Esophagus muscularis mucosa (tissue), 4 donors: ENCODE measurements around the gene GSTT4.

Experiments
- EP300 ChIP-seq: sonication (generic); formaldehyde crosslinking; IDR thresholded peaks from one replicate; pipeline ENCODE4 v1.6.1; 2017; ENCODE audit warnings: antibody characterized with exemption
- POLR2A ChIP-seq: fragments of 450-650 bp; IDR thresholded peaks from one replicate; pipeline ENCODE4 v1.6.1; 2017; ENCODE audit warnings: antibody characterized with exemption, moderate library complexity, mild to moderate bottlenecking, low read depth
- POLR2AphosphoS5 ChIP-seq, 2 donors: sonication (generic); formaldehyde crosslinking; IDR thresholded peaks; one replicate each; pipeline ENCODE4 v1.6.1; 2017; ENCODE audit warnings: antibody characterized with exemption in 2 of 2
- TF ChIP-seq, protein P1 (sequence below), 3 experiments: fragments of 200-600 bp in 2 of 3; fragments of 450-650 bp in 1 of 3; sonication (generic) in 2 of 3; IDR thresholded peaks; one replicate each; pipeline ENCODE4 v1.5.1; 2017 to 2019; ENCODE audit warnings: antibody characterized with exemption in 3 of 3, mild to moderate bottlenecking in 2 of 3, moderate library complexity in 1 of 3

DNA sequence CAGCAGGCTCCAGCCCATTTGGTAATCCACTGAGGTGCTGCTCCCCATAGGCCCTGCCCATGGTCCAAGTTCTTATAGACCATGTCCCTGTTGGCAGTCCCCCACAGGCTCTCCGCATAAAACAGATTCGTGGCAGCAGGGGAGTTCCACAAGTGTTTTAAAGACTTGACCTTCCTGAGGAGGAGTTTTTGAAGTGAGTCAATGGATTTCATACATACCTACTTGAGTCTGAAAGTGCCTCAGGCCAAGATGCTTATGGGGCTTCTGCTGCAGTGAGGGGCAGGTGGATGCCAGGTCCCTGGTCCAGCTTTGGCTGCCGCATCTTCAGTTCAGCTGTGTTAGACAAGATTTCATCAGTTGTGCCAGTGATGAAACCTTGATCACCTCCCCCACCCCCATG is 49.1 kb upstream of the GSTT4 start:
- TF ChIP-seq POLR2A = no peak
- TF ChIP-seq EP300 = no peak
- TF ChIP-seq, protein P1, sequence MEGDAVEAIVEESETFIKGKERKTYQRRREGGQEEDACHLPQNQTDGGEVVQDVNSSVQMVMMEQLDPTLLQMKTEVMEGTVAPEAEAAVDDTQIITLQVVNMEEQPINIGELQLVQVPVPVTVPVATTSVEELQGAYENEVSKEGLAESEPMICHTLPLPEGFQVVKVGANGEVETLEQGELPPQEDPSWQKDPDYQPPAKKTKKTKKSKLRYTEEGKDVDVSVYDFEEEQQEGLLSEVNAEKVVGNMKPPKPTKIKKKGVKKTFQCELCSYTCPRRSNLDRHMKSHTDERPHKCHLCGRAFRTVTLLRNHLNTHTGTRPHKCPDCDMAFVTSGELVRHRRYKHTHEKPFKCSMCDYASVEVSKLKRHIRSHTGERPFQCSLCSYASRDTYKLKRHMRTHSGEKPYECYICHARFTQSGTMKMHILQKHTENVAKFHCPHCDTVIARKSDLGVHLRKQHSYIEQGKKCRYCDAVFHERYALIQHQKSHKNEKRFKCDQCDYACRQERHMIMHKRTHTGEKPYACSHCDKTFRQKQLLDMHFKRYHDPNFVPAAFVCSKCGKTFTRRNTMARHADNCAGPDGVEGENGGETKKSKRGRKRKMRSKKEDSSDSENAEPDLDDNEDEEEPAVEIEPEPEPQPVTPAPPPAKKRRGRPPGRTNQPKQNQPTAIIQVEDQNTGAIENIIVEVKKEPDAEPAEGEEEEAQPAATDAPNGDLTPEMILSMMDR (IDR thresholded peaks at IDR 0.05) = no peak
- no peak for TF ChIP-seq POLR2AphosphoS5 (IDR thresholded peaks at IDR 0.05)
